ENCODE results near the gene ASTN2.

The ASTN2 gene

DNA sequence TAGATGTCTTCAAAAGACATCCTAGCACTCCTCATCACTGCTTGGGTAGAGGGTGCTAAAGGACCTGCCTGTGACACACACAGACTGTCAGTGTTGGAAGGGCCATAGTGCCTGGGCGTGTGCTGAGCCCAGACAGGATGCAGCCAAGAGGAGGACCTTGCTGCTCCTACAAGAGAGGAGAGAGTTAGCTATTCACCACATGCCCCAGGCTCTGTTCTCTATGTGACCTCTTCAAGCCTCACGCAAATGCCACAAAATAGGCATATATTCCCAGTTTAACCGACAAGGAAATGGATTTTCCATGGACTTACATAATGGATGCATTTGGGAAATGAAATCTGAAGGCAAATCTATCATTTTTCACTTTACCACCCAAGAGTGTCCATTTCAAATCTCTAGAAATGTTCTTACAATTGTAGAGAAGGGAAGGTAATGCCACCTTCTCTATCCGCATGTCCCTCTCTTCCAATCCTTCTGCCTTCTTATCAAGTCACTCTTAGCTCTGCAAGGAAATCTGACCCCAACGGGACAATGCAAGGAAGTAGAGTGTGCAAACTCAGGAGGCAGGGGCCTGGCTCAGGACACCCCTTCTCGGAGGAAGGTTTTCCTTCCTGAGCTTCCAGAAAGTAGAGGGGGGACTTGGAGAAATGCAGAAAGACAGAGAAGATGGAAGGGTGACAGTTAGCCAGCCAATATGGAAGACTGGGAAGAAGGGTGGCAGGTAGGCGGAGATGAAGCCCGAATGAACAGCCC lies 678.3 kb downstream of the ASTN2 start:
- no peak for FAIRE-seq
- DNase-seq (ENCODE audit: insufficient read length, low spot score) = no peak
- no peak for TF ChIP-seq CTCF (IDR thresholded peaks at IDR 0.05; ENCODE audit: insufficient read depth, missing control alignments)

DNA sequence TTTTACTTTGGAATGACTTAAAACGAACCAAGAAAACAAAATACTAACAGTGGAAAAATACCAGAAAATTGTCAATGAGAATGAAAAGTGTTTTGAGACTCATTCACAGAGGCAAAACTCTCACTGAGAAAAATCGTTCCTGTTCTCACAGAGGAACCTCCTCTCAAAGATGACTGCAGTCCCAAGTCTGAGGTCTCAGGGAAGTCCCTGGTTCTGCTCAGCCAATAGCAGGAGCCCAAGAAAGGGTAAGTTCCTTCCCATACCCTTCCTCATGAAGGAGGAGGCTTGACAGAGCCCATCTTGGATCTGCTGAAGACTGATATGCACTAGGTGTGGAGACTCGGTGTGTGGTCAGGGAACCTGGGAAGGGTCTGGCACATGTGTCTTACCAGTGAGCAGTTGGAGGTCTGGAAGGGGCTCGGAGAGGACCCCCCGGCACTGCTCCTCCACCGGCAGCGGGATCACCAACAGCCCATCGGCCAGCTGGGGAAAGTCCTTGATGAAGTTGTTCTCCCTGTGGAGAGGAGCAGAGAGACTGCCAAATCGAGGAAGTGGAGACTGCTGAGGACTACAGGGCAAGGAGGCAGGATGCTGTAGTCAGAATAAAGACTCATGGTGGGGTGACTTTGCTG lies 681.7 kb downstream of the ASTN2 start:
- no peak for FAIRE-seq
- no peak for TF ChIP-seq CTCF (IDR thresholded peaks at IDR 0.05; ENCODE audit: insufficient read depth, missing control alignments)
- no peak for DNase-seq (ENCODE audit: insufficient read length, low spot score)

DNA sequence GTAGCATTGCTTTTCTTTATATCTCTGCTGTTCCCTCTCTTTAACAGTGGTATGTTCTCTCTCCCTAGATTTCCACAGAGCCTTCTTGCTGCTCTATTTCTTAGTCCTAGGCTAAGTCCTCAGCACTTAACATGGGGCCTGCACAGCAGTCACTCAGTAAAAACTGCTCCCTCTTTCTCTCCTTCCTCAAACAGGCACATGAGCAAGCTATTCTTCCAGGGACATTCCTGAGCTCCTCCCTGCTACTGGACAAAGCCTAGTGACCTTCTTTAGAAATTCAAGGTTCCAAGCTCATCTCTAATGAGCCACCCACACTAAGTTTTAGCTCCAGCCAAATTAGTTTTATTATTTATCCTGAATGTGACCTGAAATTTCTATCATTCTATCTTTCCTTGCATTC lies 688.3 kb downstream of the ASTN2 start:
- FAIRE-seq (no peak), DNase-seq (ENCODE audit: insufficient read length, low spot score) (no peak)
- no peak for TF ChIP-seq CTCF (IDR thresholded peaks at IDR 0.05; ENCODE audit: insufficient read depth, missing control alignments)

DNA sequence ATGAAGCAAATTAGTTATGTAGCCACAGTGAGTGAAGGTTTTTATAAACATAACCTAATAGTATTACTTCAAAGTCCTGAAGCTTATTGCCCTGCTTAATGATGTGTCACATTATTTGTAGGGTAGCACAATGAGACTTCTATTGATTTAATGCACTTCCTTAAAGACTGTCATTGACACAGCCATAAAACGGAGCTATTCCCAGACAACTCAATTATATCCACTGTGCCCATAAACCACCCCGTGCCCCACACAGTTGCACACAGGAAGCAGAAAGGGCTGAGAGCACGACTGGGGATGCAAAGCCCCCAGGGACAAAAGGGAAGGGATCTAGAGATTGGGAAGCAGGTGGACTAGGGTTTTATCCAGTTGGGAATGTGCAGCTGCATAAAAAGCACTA lies 690.7 kb downstream of the ASTN2 start:
- no peak for DNase-seq (ENCODE audit: insufficient read length, low spot score)
- no peak for TF ChIP-seq CTCF (IDR thresholded peaks at IDR 0.05; ENCODE audit: insufficient read depth, missing control alignments)
- FAIRE-seq = no peak

- TF ChIP-seq CTCF (IDR thresholded peaks at IDR 0.05; ENCODE audit: insufficient read depth, missing control alignments) = no peak
- FAIRE-seq (no peak), DNase-seq (ENCODE audit: insufficient read length, low spot score) (no peak)
These were observed 692.9 kb downstream of the ASTN2 start for GRCh38 chr9:116721944-116722343.

- TF ChIP-seq CTCF (IDR thresholded peaks at IDR 0.05; ENCODE audit: insufficient read depth, missing control alignments) = no peak
- no peak for FAIRE-seq
- no peak for DNase-seq (ENCODE audit: insufficient read length, low spot score)
These were observed 693.4 kb downstream of the ASTN2 start for GRCh38 chr9:116721411-116721810.

DNA sequence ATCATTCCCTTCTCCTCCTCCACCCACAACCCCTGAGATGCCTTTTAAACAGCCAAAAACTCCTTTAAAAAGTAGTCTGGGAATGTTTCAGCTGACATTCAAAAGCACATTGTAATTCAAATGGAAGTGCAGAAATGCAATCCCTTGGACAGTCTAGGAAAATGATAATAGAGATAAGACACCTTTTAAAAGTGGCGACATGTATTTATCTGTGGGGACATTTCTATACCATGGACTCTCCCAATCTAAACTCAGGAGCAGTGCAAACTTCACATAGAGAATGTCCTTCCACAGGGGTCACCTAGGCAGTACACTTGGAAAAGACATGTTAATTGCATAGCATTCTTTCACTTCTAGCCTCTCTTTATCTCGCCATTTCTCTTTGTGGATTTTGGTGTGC lies 694.7 kb downstream of the ASTN2 start:
- no peak for FAIRE-seq
- no peak for DNase-seq (ENCODE audit: insufficient read length, low spot score)
- TF ChIP-seq CTCF (IDR thresholded peaks at IDR 0.05; ENCODE audit: insufficient read depth, missing control alignments) = no peak
